Naive thymus-derived CD4-positive, alpha-beta T cell (primary cell): Measurements from ENCODE around the gene CCL7. TPM values are rescaled to one million over a fixed set of nuclear protein-coding genes. Genes with fewer than 3 reads are reported as not detected.
A peak's percentile ranks its signal among the peaks of the same experiment; 100 is the strongest.

Experiments
- ATAC-seq: fragments of 150-1000 bp; cut with Tn5 transposase; 2 replicates; pipeline ENCODE4 v1.10.0; 2021; ENCODE audit warnings: mild to moderate bottlenecking, moderate library complexity
- CTCF ChIA-PET: fragments of 350-600 bp; sonication (Branson Sonifier 250); formaldehyde crosslinking; loops from one replicate; lab custom pipeline; 2021; ENCODE audit warnings: antibody characterized with exemption; lab: Charles Lee
- POLR2A ChIA-PET: fragments of 350-600 bp; sonication (Branson Sonifier 250); formaldehyde crosslinking; loops from one replicate; lab custom pipeline; 2021; ENCODE audit warnings: antibody characterized with exemption, inconsistent platforms; lab: Charles Lee
- DNase-seq, 9 donors: peaks; one replicate each; pipeline versions ENCODE4 v3.0.0 to v3.0.0-alpha.2; 2020 to 2022; ENCODE audit warnings: mixed read lengths in 1 of 9
- H3K27ac ChIP-seq: one replicate; pipeline ENCODE4 v1.7.0; 2013; ENCODE audit warnings: mild to moderate bottlenecking, low read depth, low read length, moderate library complexity
- H3K27me3 ChIP-seq, 2 donors: one replicate each; pipeline ENCODE4 v1.7.0; 2013; ENCODE audit warnings: low read length in 2 of 2, mild to moderate bottlenecking in 2 of 2, moderate library complexity in 2 of 2; ENCODE audit not compliant: control insufficient read depth in 2 of 2, insufficient read depth in 2 of 2
- H3K36me3 ChIP-seq, 3 experiments: 1 replicate in 2 of 3; 2 replicates in 1 of 3; pipeline ENCODE4 v1.7.0; 2013; ENCODE audit warnings: low read length in 3 of 3, mild to moderate bottlenecking in 3 of 3, moderate library complexity in 1 of 3; ENCODE audit not compliant: insufficient read depth in 3 of 3, control insufficient read depth in 2 of 3
- H3K4me1 ChIP-seq, 2 donors: one replicate each; pipeline ENCODE4 v1.7.0; 2013; ENCODE audit warnings: low read length in 2 of 2, mild to moderate bottlenecking in 2 of 2, moderate library complexity in 1 of 2; ENCODE audit not compliant: control insufficient read depth in 2 of 2, insufficient read depth in 2 of 2
- H3K4me3 ChIP-seq: 2 replicates; pipeline ENCODE4 v1.7.0; 2013; ENCODE audit warnings: mild to moderate bottlenecking, low read length
- H3K9me3 ChIP-seq, 3 experiments: 1 replicate in 2 of 3; 2 replicates in 1 of 3; pipeline ENCODE4 v1.7.0; 2013; ENCODE audit warnings: low read length in 3 of 3; ENCODE audit not compliant: control insufficient read depth in 2 of 3
- H3K27ac Mint-ChIP-seq, 9 donors: one replicate each; pipeline ENCODE4 v1.8.0; 2020 to 2022; ENCODE audit warnings: mixed read lengths in 9 of 9, mild to moderate bottlenecking in 8 of 9, moderate library complexity in 5 of 9, inconsistent platforms in 2 of 9
- H3K27me3 Mint-ChIP-seq, 5 donors: one replicate each; pipeline ENCODE4 v1.8.0; 2021 to 2022; ENCODE audit warnings: mixed read lengths in 5 of 5, mild to moderate bottlenecking in 1 of 5
- H3K36me3 Mint-ChIP-seq, 5 donors: one replicate each; pipeline ENCODE4 v1.8.0; 2020 to 2022; ENCODE audit warnings: mixed read lengths in 5 of 5, mild to moderate bottlenecking in 3 of 5, inconsistent platforms in 1 of 5
- H3K4me1 Mint-ChIP-seq, 7 donors: one replicate each; pipeline ENCODE4 v1.8.0; 2020 to 2022; ENCODE audit warnings: mixed read lengths in 7 of 7, mild to moderate bottlenecking in 3 of 7, inconsistent platforms in 1 of 7
- H3K4me3 Mint-ChIP-seq, 10 donors: one replicate each; pipeline ENCODE4 v1.8.0; 2020 to 2022; ENCODE audit warnings: mild to moderate bottlenecking in 10 of 10, mixed read lengths in 10 of 10, moderate library complexity in 6 of 10, inconsistent platforms in 2 of 10
- H3K9me3 Mint-ChIP-seq, 11 donors: one replicate each; pipeline ENCODE4 v1.8.0; 2020 to 2022; ENCODE audit warnings: mixed read lengths in 11 of 11, mild to moderate bottlenecking in 4 of 11, inconsistent platforms in 1 of 11, moderate library complexity in 1 of 11
- intact Hi-C, 2 donors: fragments of 100-400 bp; cut with micrococcal nuclease; formaldehyde crosslinking; loops; one replicate each; pipeline ENCODE4 v1.15.1; 2023
- polyA plus RNA-seq, 2 donors: library from polyadenylated mRNA; unstranded; fragments of 300-500 nt; fragmentation: Illumina TruSeq; gene quantifications; one replicate each; pipeline ENCODE4 v1.2.3, GENCODE V29; 2021
- total RNA-seq, 6 experiments: library from RNA in 5 of 6; stranded (reverse) in 5 of 6; gene quantifications; 1 replicate in 5 of 6; 2 replicates in 1 of 6; pipeline ENCODE4 v1.2.3 and lab custom pipeline; 2021 to 2026

The CCL7 gene
- total and polyA plus RNA-seq, 7 experiments from 2014 or later = not detected

DNA sequence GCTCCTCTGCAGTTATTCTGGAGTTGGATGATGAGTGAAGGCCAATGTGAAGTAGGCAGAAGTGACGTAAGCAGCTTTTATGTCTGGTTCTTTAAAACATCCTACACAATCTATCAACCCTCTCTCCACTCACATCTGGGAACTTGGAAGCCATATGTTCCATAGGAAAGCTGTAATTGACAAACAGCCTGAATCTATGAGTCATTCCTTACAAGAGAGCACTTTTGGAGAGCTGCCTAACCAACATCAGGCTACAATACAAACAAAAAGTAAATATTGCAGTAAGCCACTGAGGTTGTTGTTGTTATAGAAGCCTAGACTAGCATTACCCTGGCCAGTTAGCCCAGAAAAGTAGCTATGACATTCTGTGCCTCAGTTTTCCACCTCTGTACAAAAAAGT is 5.9 kb downstream of the CCL7 start:
- peaks cover 0 to 6% of the 10 kb centered on the region in 2 donors for H3K27me3 ChIP-seq
- H3K27ac ChIP-seq = no peak overlapping the region
- H3K36me3 ChIP-seq = no peaks in the 10 kb centered on the region
- POLR2A ChIA-PET = no interaction called here
- intact Hi-C loops = no loop called here
- H3K4me3 Mint-ChIP-seq = no peak overlapping the region
- ATAC-seq = no peak
- H3K27ac Mint-ChIP-seq = no peak overlapping the region
- H3K27me3 Mint-ChIP-seq = peaks cover 54 to 67% (median 61%) of the 10 kb centered on the region in 5 donors
- H3K9me3 ChIP-seq = no peaks in the 10 kb centered on the region
- H3K36me3 Mint-ChIP-seq = peaks cover 0 to 3% (median 0%) of the 10 kb centered on the region in 5 donors
- H3K9me3 Mint-ChIP-seq = peaks cover 0 to 4% (median 0%) of the 10 kb centered on the region in 11 donors
- CTCF ChIA-PET = no interaction called here
- peaks cover 0 to 2% (median 0%) of the 10 kb centered on the region in 7 donors for H3K4me1 Mint-ChIP-seq
- no peaks in the 10 kb centered on the region for H3K4me1 ChIP-seq
- H3K4me3 ChIP-seq = no peak overlapping the region
- no peak for DNase-seq

DNA sequence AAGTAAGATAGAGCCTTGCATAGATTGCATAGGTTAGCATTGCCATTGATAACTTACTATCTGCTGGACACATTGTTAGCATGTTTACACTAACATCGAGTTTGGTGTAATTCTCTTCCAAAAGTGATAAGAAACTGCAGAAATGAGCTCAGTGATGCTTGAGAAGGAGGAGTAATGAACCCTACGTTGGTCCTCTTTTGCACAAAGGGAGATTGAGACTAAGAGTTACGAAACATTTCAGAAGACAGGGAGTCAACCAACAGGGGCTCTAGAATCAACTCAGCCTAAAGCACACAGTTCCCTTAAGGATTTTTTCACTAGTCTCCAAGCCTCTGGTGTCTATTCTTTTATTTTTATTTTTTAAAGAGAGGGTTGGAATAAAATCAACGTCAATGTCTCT is 6.8 kb downstream of the CCL7 start:
- Mint-ChIP-seq H3K9me3 (peaks cover 0 to 4% (median 0%) of the 10 kb centered on the region in 11 donors), H3K4me1 (no peaks in the 10 kb centered on the region), H3K4me3 (no peak overlapping the region), H3K27ac (no peak overlapping the region), H3K27me3 (peaks cover 52 to 65% (median 60%) of the 10 kb centered on the region in 5 donors), H3K36me3 (peaks cover 0 to 3% (median 0%) of the 10 kb centered on the region in 5 donors)
- CTCF ChIA-PET = no interaction called here
- H3K4me1 ChIP-seq = no peaks in the 10 kb centered on the region
- peaks cover 0 to 6% of the 10 kb centered on the region in 2 donors for H3K27me3 ChIP-seq
- DNase-seq = no peak
- no peaks in the 10 kb centered on the region for H3K9me3 ChIP-seq
- no peak overlapping the region for H3K4me3 ChIP-seq
- no peak for ATAC-seq
- POLR2A ChIA-PET = no interaction called here
- intact Hi-C loops = no loop called here
- H3K36me3 ChIP-seq = no peaks in the 10 kb centered on the region
- no peak overlapping the region for H3K27ac ChIP-seq

DNA sequence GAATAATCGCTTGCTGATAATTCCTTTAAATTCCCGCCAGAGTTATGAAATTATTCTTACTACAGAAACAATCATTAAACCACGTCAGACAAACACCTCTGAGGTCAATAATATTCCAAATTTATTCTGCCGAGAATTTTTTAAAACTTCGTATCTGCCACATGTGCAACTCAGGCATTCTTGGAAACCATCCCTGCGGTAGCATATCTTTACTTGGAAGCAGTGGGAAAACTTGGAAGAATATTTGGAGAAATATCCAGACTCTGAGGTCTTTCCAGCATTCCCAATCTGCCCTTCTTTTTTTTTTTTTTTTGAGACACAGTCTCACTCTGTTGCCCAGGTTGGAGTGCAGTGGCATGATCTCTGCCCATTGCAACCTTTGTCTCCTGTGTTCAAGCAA is 13.6 kb downstream of the CCL7 start:
- peaks cover 0 to under 1% (median 0%) of the 10 kb centered on the region in 5 donors for H3K36me3 Mint-ChIP-seq
- H3K4me1 ChIP-seq = no peaks in the 10 kb centered on the region
- H3K9me3 Mint-ChIP-seq = peaks cover 0 to 2% (median 0%) of the 10 kb centered on the region in 11 donors
- no peak for ATAC-seq
- H3K4me3 Mint-ChIP-seq = no peak overlapping the region
- no peak overlapping the region for H3K27ac ChIP-seq
- H3K27ac Mint-ChIP-seq = no peak overlapping the region
- H3K4me3 ChIP-seq = no peak overlapping the region
- H3K27me3 ChIP-seq = no peaks in the 10 kb centered on the region
- H3K27me3 Mint-ChIP-seq = peaks cover 12 to 50% (median 27%) of the 10 kb centered on the region in 5 donors
- intact Hi-C loops = no loop called here
- H3K9me3 ChIP-seq = no peaks in the 10 kb centered on the region
- H3K4me1 Mint-ChIP-seq = no peaks in the 10 kb centered on the region
- DNase-seq = no peak
- H3K36me3 ChIP-seq = no peaks in the 10 kb centered on the region
- ChIA-PET CTCF (no interaction called here), POLR2A (no interaction called here)

GRCh38 chr17:34285286-34285792 is 15.3 kb downstream of the CCL7 start, which contains the start of gene CCL11:
Gene CCL11, plus strand, starts transcription at chr17:34285742. Its CDS starts 67 bp downstream, at chr17:34285809.
- ATAC-seq (no peak), DNase-seq (no peak)
- no peaks in the 10 kb centered on the region for H3K27me3 ChIP-seq
- H3K9me3 ChIP-seq = no peaks in the 10 kb centered on the region
- H3K36me3 Mint-ChIP-seq = no peaks in the 10 kb centered on the region
- peaks cover 0 to 4% (median 0%) of the 10 kb centered on the region in 11 donors for H3K9me3 Mint-ChIP-seq
- peaks cover 12 to 41% (median 16%) of the 10 kb centered on the region in 5 donors for H3K27me3 Mint-ChIP-seq
- intact Hi-C loops = no loop called here
- H3K4me3 Mint-ChIP-seq = no peak within 1 kb of the TSS
- no peaks in the 10 kb centered on the region for H3K4me1 ChIP-seq
- POLR2A ChIA-PET = no interaction called here
- CTCF ChIA-PET = no interaction called here
- H3K4me1 Mint-ChIP-seq = no peaks in the 10 kb centered on the region
- no peak within 1 kb of the TSS for H3K27ac ChIP-seq
- no peaks in the 10 kb centered on the region for H3K36me3 ChIP-seq
- no peak within 1 kb of the TSS for H3K27ac Mint-ChIP-seq
- no peak within 1 kb of the TSS for H3K4me3 ChIP-seq

DNA sequence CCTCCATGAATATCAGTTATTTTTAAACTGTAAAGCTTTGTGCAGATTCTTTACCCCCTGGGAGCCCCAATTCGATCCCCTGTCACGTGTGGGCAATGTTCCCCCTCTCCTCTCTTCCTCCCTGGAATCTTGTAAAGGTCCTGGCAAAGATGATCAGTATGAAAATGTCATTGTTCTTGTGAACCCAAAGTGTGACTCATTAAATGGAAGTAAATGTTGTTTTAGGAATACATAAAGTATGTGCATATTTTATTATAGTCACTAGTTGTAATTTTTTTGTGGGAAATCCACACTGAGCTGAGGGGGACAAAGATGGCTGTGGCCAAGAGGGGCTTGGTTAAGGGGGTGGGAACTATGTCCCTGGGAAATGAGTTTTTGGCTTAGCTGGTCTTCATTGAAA is 17.9 kb downstream of the CCL7 start:
- Mint-ChIP-seq H3K4me3 (no peak overlapping the region), H3K36me3 (no peaks in the 10 kb centered on the region), H3K9me3 (peaks cover 0 to 4% (median 0%) of the 10 kb centered on the region in 11 donors), H3K27me3 (peaks cover 7 to 30% (median 20%) of the 10 kb centered on the region in 5 donors), H3K4me1 (no peaks in the 10 kb centered on the region), H3K27ac (no peak overlapping the region)
- no peaks in the 10 kb centered on the region for H3K27me3 ChIP-seq
- no peaks in the 10 kb centered on the region for H3K9me3 ChIP-seq
- H3K4me3 ChIP-seq = no peak overlapping the region
- POLR2A ChIA-PET = no interaction called here
- DNase-seq (no peak), ATAC-seq (no peak)
- no peaks in the 10 kb centered on the region for H3K4me1 ChIP-seq
- CTCF ChIA-PET = no interaction called here
- intact Hi-C loops = no loop called here
- H3K27ac ChIP-seq = no peak overlapping the region
- no peaks in the 10 kb centered on the region for H3K36me3 ChIP-seq

GRCh38 chr17:34290586-34290985 is 20.6 kb downstream of the CCL7 start:
- H3K4me3 ChIP-seq = no peak overlapping the region
- no peaks in the 10 kb centered on the region for H3K9me3 ChIP-seq
- H3K4me1 ChIP-seq = no peaks in the 10 kb centered on the region
- Mint-ChIP-seq H3K4me1 (no peaks in the 10 kb centered on the region), H3K36me3 (no peaks in the 10 kb centered on the region), H3K27ac (no peak overlapping the region), H3K4me3 (no peak overlapping the region), H3K27me3 (peaks cover 7 to 27% (median 20%) of the 10 kb centered on the region in 5 donors), H3K9me3 (peaks cover 0 to 4% (median 0%) of the 10 kb centered on the region in 11 donors)
- ATAC-seq (no peak), DNase-seq (no peak)
- ChIA-PET POLR2A (no interaction called here), CTCF (no interaction called here)
- no peak overlapping the region for H3K27ac ChIP-seq
- H3K27me3 ChIP-seq = no peaks in the 10 kb centered on the region
- no peaks in the 10 kb centered on the region for H3K36me3 ChIP-seq
- intact Hi-C loops = no loop called here

- Histone ChIP-seq H3K27ac (no peak overlapping the region), H3K36me3 (no peaks in the 10 kb centered on the region), H3K27me3 (no peaks in the 10 kb centered on the region), H3K4me1 (no peaks in the 10 kb centered on the region), H3K9me3 (no peaks in the 10 kb centered on the region), H3K4me3 (no peak overlapping the region)
- H3K27ac Mint-ChIP-seq = no peak overlapping the region
- intact Hi-C loops = no loop called here
- peaks cover 0 to 4% (median 0%) of the 10 kb centered on the region in 11 donors for H3K9me3 Mint-ChIP-seq
- peaks cover 7 to 21% (median 16%) of the 10 kb centered on the region in 5 donors for H3K27me3 Mint-ChIP-seq
- DNase-seq (no peak), ATAC-seq (peak; percentile 10)
- H3K4me3 Mint-ChIP-seq = no peak overlapping the region
- H3K4me1 Mint-ChIP-seq = no peaks in the 10 kb centered on the region
- no peaks in the 10 kb centered on the region for H3K36me3 Mint-ChIP-seq
- CTCF ChIA-PET = no interaction called here
- POLR2A ChIA-PET = no interaction called here
These were observed 21.8 kb downstream of the CCL7 start for GRCh38 chr17:34291721-34292348.
